LNCaP clone FGC (cell line): ENCODE data around the gene PHF14.

Experiments used
- DNase-seq: peaks from one replicate; pipeline ENCODE4 v3.0.0-alpha.2; 2011; ENCODE audit warnings: low read depth
- H3K4me3 ChIP-seq: 2 replicates; pipeline ENCODE4 v1.5.1; 2011; ENCODE audit warnings: mild to moderate bottlenecking, low read depth, low read length, control low read depth
- CTCF ChIP-seq: IDR thresholded peaks from 2 replicates; pipeline ENCODE4 v1.5.1; 2012; ENCODE audit warnings: mild to moderate bottlenecking; ENCODE audit not compliant: control insufficient read depth, insufficient read depth; ENCODE audit errors: extremely low read depth

The PHF14 gene

GRCh38 chr7:10998996-10999757 is 25.5 kb downstream of the PHF14 start:
- no peak for DNase-seq
- no peak for TF ChIP-seq CTCF
- H3K4me3 ChIP-seq, result no peak overlapping the region

- no peak for TF ChIP-seq CTCF
- no peak overlapping the region for H3K4me3 ChIP-seq
- DNase-seq, result no peak
Observed at GRCh38 chr7:11005202-11005601, 31.5 kb downstream of the PHF14 start.

- TF ChIP-seq CTCF, result no peak
- H3K4me3 ChIP-seq, result no peak overlapping the region
- DNase-seq, result no peak
Observed at GRCh38 chr7:11006291-11006690, 32.6 kb downstream of the PHF14 start.

GRCh38 chr7:11009631-11010030 is 36.0 kb downstream of the PHF14 start:
- no peak for TF ChIP-seq CTCF
- H3K4me3 ChIP-seq, result no peak overlapping the region
- DNase-seq, result no peak

GRCh38 chr7:11021468-11021867 is 47.8 kb downstream of the PHF14 start:
- TF ChIP-seq CTCF, result no peak
- no peak overlapping the region for H3K4me3 ChIP-seq
- DNase-seq, result no peak

GRCh38 chr7:11026452-11027359 is 53.0 kb downstream of the PHF14 start:
- no peak for DNase-seq
- no peak overlapping the region for H3K4me3 ChIP-seq
- TF ChIP-seq CTCF, result no peak
